MM.1S (cell line): ENCODE measurements around the gene PDXK.

Experiments
- CTCF ChIP-seq: fragments of 300-600 bp; sonication (generic); IDR thresholded peaks from 2 replicates; pipeline ENCODE4 v1.5.1; 2016; ENCODE audit warnings: antibody characterized with exemption, low read length, mixed read lengths
- EZH2 ChIP-seq: fragments of 300-600 bp; sonication (generic); optimal IDR thresholded peaks from 2 replicates; pipeline ENCODE3; 2017; ENCODE audit warnings: low read depth, mild to moderate bottlenecking, antibody characterized with exemption, low read length, mixed read lengths

GRCh38 chr21:43750339-43751033 is 31.6 kb downstream of the PDXK start:
- no peak for TF ChIP-seq CTCF
- no peak for TF ChIP-seq EZH2
